HG02798 (cell line): ENCODE measurements around the gene PLA2G4D.

ENCODE experiments used
- ATAC-seq: cut with Tn5 transposase; IDR thresholded peaks from one replicate; pipeline ENCODE4 v1.9.1; 2021; ENCODE audit warnings: mild to moderate bottlenecking; ENCODE audit not compliant: unreplicated experiment, poor library complexity

PLA2G4D gene

GRCh38 chr15:42032376-42033213 lies 61.8 kb downstream of the PLA2G4D start:
- ATAC-seq: no peak

- no peak for ATAC-seq
Observed at GRCh38 chr15:42031198-42031915, 63.0 kb downstream of the PLA2G4D start.

- no peak for ATAC-seq
Observed at GRCh38 chr15:42027521-42027920, 66.8 kb downstream of the PLA2G4D start.

GRCh38 chr15:42024303-42024702 lies 70.1 kb downstream of the PLA2G4D start:
- ATAC-seq: no peak

- no peak for ATAC-seq
Observed at GRCh38 chr15:42021593-42021992, 72.8 kb downstream of the PLA2G4D start.

- no peak for ATAC-seq
Observed at GRCh38 chr15:42020713-42021273, 73.6 kb downstream of the PLA2G4D start, which contains the start of gene PLA2G4E. Gene PLA2G4E, minus strand, starts transcription at chr15:42021042. Its CDS starts 12 bp downstream, at chr15:42021030.

GRCh38 chr15:42018306-42019224 lies 75.8 kb downstream of the PLA2G4D start:
- ATAC-seq: no peak
